OCI-LY3 (cell line): Measurements from ENCODE around the gene PC.

ENCODE experiments used
- H2AFZ ChIP-seq: fragments of 200-600, 300-600 bp; shearing (Covaris generic); 2 replicates; pipeline ENCODE4 v1.6.0; 2014; ENCODE audit warnings: antibody characterized with exemption, low read depth, low read length
- H3K27ac ChIP-seq: fragments of 200-600, 300-600 bp; sonication (generic); 2 replicates; pipeline ENCODE4 v1.5.1; 2014; ENCODE audit warnings: mild to moderate bottlenecking, low read length, moderate library complexity, mixed read lengths
- H3K27me3 ChIP-seq: fragments of 200-600, 300-600 bp; sonication (generic); 2 replicates; pipeline ENCODE4 v1.6.1; 2014; ENCODE audit warnings: low read depth, low read length, mixed read lengths
- H3K36me3 ChIP-seq: fragments of 200-600, 300-600 bp; sonication (generic); replicated peaks from 2 replicates; pipeline ENCODE3; 2014; ENCODE audit warnings: low read depth, low read length, mixed read lengths
- H3K4me1 ChIP-seq: fragments of 300-600, 200-600 bp; sonication (generic); 2 replicates; pipeline ENCODE4 v1.6.1; 2014; ENCODE audit warnings: low read length, mixed read lengths
- H3K4me2 ChIP-seq: fragments of 200-600, 300-600 bp; sonication (generic); 2 replicates; pipeline ENCODE4 v1.6.1; 2014; ENCODE audit warnings: low read length, mixed read lengths
- H3K4me3 ChIP-seq: fragments of 300-600, 200-600 bp; sonication (generic); 2 replicates; pipeline ENCODE4 v1.5.1; 2014; ENCODE audit warnings: antibody characterized with exemption, mild to moderate bottlenecking, low read length, moderate library complexity
- H3K79me2 ChIP-seq: fragments of 300-600, 200-600 bp; shearing (Covaris generic); 2 replicates; pipeline ENCODE4 v1.6.1; 2014; ENCODE audit warnings: mild to moderate bottlenecking, low read length, mixed read lengths
- H3K9ac ChIP-seq: fragments of 300-600, 200-600 bp; shearing (Covaris generic); 2 replicates; pipeline ENCODE4 v1.6.0; 2014; ENCODE audit warnings: mild to moderate bottlenecking, low read length, moderate library complexity
- H3K9me3 ChIP-seq: fragments of 200-600, 300-600 bp; shearing (Covaris generic); 2 replicates; pipeline ENCODE4 v1.6.1; 2014; ENCODE audit warnings: low read length, mixed read lengths; ENCODE audit not compliant: insufficient read depth
- H4K20me1 ChIP-seq: fragments of 200-600, 300-600 bp; sonication (generic); 2 replicates; pipeline ENCODE4 v1.6.1; 2016; ENCODE audit warnings: low read length, mixed read lengths; ENCODE audit not compliant: insufficient read depth
- EZH2phosphoT487 ChIP-seq: fragments of 200-600 bp; shearing (Covaris generic); IDR thresholded peaks from 2 replicates; pipeline ENCODE4 v1.6.1; 2018; ENCODE audit warnings: antibody characterized with exemption, mixed run types, low read depth
- TF ChIP-seq, protein P1 (sequence below): fragments of 200-600, 300-600 bp; sonication (generic); IDR thresholded peaks from 2 replicates; pipeline ENCODE4 v1.5.1; 2014; ENCODE audit warnings: antibody characterized with exemption, low read length, low read depth

Gene PC

GRCh38 chr11:66951135-66951534 is 7.0 kb downstream of the PC start:
- Histone ChIP-seq H3K4me2 (no peak overlapping the region), H2AFZ (no peak overlapping the region), H4K20me1 (no peaks in the 10 kb centered on the region), H3K27me3 (peaks cover 14% of the 10 kb centered on the region; the same call in 1 of the 2 replicates), H3K79me2 (no peaks in the 10 kb centered on the region), H3K36me3 (no peaks in the 10 kb centered on the region), H3K4me3 (no peak overlapping the region), H3K27ac (no peak overlapping the region), H3K4me1 (peaks cover 2% of the 10 kb centered on the region; the same call in 1 of the 2 replicates), H3K9me3 (no peaks in the 10 kb centered on the region), H3K9ac (no peak overlapping the region)
- TF ChIP-seq, protein P1, sequence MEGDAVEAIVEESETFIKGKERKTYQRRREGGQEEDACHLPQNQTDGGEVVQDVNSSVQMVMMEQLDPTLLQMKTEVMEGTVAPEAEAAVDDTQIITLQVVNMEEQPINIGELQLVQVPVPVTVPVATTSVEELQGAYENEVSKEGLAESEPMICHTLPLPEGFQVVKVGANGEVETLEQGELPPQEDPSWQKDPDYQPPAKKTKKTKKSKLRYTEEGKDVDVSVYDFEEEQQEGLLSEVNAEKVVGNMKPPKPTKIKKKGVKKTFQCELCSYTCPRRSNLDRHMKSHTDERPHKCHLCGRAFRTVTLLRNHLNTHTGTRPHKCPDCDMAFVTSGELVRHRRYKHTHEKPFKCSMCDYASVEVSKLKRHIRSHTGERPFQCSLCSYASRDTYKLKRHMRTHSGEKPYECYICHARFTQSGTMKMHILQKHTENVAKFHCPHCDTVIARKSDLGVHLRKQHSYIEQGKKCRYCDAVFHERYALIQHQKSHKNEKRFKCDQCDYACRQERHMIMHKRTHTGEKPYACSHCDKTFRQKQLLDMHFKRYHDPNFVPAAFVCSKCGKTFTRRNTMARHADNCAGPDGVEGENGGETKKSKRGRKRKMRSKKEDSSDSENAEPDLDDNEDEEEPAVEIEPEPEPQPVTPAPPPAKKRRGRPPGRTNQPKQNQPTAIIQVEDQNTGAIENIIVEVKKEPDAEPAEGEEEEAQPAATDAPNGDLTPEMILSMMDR: no peak
- no peak for TF ChIP-seq EZH2phosphoT487

DNA sequence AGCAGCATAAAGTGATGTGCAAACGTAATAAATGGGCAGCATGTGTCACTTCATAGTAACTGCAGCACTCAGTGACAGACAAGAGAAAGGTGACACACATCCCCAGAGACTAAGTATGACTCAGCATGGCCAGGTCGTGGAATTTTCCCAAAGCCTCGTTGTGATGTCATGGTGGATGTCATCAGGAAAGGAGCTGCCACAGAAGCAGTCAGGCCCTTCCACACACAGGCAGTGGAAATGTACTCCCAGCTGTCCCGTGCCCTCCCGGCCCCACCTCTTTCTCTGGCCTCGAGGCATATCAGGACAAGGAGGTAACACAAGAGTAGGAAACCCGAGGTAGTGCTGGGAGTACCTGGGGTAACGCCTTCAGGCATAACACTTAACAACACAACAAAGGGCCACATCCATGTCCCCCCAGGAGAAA is 8.1 kb downstream of the PC start:
- H3K4me1 ChIP-seq: peaks cover 2% of the 10 kb centered on the region; the same call in 1 of the 2 replicates
- no peak overlapping the region for H3K4me3 ChIP-seq
- no peaks in the 10 kb centered on the region for H4K20me1 ChIP-seq
- H3K79me2 ChIP-seq: no peaks in the 10 kb centered on the region
- no peak overlapping the region for H3K9ac ChIP-seq
- peaks cover 14% of the 10 kb centered on the region; the same call in 1 of the 2 replicates for H3K27me3 ChIP-seq
- no peak overlapping the region for H2AFZ ChIP-seq
- no peak overlapping the region for H3K4me2 ChIP-seq
- H3K36me3 ChIP-seq: no peaks in the 10 kb centered on the region
- no peak overlapping the region for H3K27ac ChIP-seq
- no peaks in the 10 kb centered on the region for H3K9me3 ChIP-seq
- no peak for TF ChIP-seq EZH2phosphoT487
- TF ChIP-seq, protein P1: no peak

DNA sequence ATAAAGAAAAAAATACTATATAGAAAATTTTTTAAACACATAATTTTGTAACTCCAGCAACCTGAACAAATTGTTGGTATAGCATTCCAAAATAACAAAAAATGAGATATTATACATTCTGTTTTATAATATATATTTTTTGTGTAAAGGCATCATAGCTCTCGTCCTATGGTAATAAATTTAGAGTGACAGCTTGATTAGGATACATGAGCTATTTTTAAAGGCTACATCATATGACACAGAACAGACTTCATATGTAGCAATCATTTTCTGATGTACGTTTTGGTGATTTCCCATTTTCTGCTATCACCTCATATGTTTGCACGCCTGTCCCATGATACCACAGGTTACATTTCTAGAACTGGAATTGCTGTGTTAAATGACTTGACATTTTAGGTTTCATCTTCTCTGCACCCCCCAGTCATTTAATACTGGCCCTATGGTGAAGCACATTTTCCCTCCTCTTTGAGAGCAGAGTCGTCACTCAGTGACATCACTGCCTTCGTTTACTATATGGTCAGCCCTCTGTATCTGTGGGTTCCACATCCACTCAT is 19.5 kb downstream of the PC start:
- no peaks in the 10 kb centered on the region for H3K79me2 ChIP-seq
- H3K9ac ChIP-seq: no peak overlapping the region
- no peak overlapping the region for H3K27ac ChIP-seq
- no peaks in the 10 kb centered on the region for H3K4me1 ChIP-seq
- H3K36me3 ChIP-seq: no peaks in the 10 kb centered on the region
- no peaks in the 10 kb centered on the region for H4K20me1 ChIP-seq
- TF ChIP-seq, protein P1: no peak
- TF ChIP-seq EZH2phosphoT487: no peak
- H3K4me2 ChIP-seq: no peak overlapping the region
- H3K9me3 ChIP-seq: no peaks in the 10 kb centered on the region
- H2AFZ ChIP-seq: no peak overlapping the region
- peaks cover 23% of the 10 kb centered on the region for H3K27me3 ChIP-seq
- no peak overlapping the region for H3K4me3 ChIP-seq

DNA sequence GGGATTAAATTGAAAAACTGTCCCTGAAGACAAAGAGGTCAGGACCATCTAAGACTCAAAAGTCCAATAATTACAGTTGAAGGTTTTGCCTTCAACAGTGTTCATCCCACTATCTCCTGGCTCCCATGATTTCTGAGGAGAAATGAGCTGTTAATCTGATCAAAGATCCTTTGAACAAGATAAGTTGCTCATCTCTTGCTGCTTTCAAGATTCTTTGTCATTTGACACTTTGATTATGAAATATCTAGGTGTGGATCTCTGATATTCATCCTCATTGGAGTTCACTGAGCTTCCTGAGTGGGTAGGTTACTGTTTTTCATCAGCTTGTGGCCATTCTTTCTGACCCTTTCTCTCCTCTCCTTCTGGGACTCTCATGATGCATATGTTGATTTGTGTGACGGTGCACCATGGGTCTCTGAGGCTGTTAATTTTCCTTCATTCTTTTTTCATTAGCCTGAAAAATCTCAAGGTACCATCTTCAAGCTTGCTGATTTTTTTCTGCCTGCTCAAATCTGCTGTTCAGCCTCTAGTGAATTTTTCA is 20.9 kb downstream of the PC start:
- Histone ChIP-seq H3K27ac (no peak overlapping the region), H3K27me3 (peaks cover 37% of the 10 kb centered on the region), H3K4me2 (no peak overlapping the region), H3K79me2 (no peaks in the 10 kb centered on the region), H3K4me1 (no peaks in the 10 kb centered on the region), H3K9me3 (no peaks in the 10 kb centered on the region), H3K9ac (no peak overlapping the region), H3K4me3 (no peak overlapping the region), H3K36me3 (no peaks in the 10 kb centered on the region), H2AFZ (no peak overlapping the region), H4K20me1 (no peaks in the 10 kb centered on the region)
- TF ChIP-seq, protein P1: no peak
- TF ChIP-seq EZH2phosphoT487: no peak
